Non-pigmented ciliary epithelial cell (primary cell): ENCODE data around the gene DNASE2B.

Experiments used
- DNase-seq: peaks from one replicate; pipeline ENCODE4 v3.0.0-alpha.2; 2010; ENCODE audit warnings: low read depth

DNASE2B gene

GRCh38 chr1:84398175-84399155 lies at the start of gene DNASE2B:
Gene DNASE2B, plus strand, starts transcription at chr1:84398484. Its CDS starts 81 bp downstream, at chr1:84398565.
- no peak for DNase-seq

GRCh38 chr1:84348759-84349158 lies 49.5 kb upstream of the DNASE2B start:
- DNase-seq, result no peak

GRCh38 chr1:84350104-84350503 lies 48.2 kb upstream of the DNASE2B start:
- no peak for DNase-seq

GRCh38 chr1:84350550-84350949 lies 47.7 kb upstream of the DNASE2B start:
- DNase-seq, result no peak

GRCh38 chr1:84352298-84353106 lies 45.8 kb upstream of the DNASE2B start:
- no peak for DNase-seq

- DNase-seq, result no peak
Observed at GRCh38 chr1:84353695-84354094, 44.6 kb upstream of the DNASE2B start.

- DNase-seq, result no peak
Observed at GRCh38 chr1:84355556-84355955, 42.7 kb upstream of the DNASE2B start.

GRCh38 chr1:84356881-84357280 lies 41.4 kb upstream of the DNASE2B start:
- no peak for DNase-seq

GRCh38 chr1:84358695-84359094 lies 39.6 kb upstream of the DNASE2B start:
- no peak for DNase-seq

GRCh38 chr1:84360316-84360715 lies 38.0 kb upstream of the DNASE2B start:
- no peak for DNase-seq

GRCh38 chr1:84361796-84362195 lies 36.5 kb upstream of the DNASE2B start:
- DNase-seq, result no peak

GRCh38 chr1:84363019-84363418 lies 35.3 kb upstream of the DNASE2B start:
- DNase-seq, result no peak

GRCh38 chr1:84363622-84364021 lies 34.7 kb upstream of the DNASE2B start:
- DNase-seq, result no peak

GRCh38 chr1:84365225-84366221 lies 32.8 kb upstream of the DNASE2B start:
- DNase-seq, result peak; percentile 95

GRCh38 chr1:84366786-84367185 lies 31.5 kb upstream of the DNASE2B start:
- no peak for DNase-seq

GRCh38 chr1:84367219-84367618 lies 31.1 kb upstream of the DNASE2B start:
- no peak for DNase-seq

- DNase-seq, result no peak
Observed at GRCh38 chr1:84368441-84368840, 29.8 kb upstream of the DNASE2B start.

GRCh38 chr1:84370266-84370665 lies 28.0 kb upstream of the DNASE2B start:
- DNase-seq, result no peak

- DNase-seq, result no peak
Observed at GRCh38 chr1:84370831-84371394, 27.4 kb upstream of the DNASE2B start.

GRCh38 chr1:84373436-84374141 lies 24.7 kb upstream of the DNASE2B start:
- DNase-seq, result no peak
